ENCODE data around the gene HDAC10.

Gene HDAC10

DNA sequence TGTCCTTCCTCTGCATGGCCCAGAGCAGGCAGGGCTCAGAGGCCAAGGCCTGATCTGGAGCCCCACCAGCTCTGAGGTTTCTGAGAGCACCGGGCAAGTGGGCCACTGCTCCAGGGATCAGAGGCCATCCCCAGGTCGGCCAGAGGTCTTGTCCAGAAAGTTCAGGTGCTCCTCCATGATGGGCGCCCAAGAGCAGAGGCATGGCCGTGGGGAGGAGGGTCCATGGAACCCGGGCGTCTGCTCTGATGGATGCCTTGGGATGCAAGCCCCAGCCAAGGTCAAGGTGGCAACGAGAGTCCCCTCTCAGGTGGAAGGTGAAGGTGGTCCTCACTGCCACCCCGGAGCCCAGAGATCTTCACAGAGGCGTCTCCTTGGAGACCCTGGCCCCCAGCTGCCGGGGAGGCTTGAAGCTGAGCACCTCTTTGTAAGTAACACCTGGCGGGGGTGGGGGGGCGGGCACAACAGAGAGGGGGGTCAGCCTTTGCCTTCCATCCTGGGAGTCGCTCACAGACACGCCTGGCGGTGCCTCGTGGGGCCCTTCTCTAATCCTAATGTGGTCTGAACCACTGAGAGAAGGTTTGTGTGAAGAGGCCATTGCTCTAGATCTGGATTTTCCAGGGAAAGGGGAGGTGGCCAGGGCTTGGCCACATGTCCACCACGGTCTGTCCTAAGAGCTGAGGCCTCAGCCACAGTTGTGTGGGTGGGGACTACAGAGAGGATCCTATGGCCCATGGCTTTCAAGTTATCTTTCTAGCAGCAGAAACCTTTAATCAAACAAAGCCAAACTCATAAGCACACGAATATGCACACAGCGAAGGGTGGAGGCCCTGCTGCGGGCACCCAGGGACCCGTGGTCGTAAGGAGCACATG lies 2.2 kb upstream of the HDAC10 start:
- TF ChIP-seq, protein P1, sequence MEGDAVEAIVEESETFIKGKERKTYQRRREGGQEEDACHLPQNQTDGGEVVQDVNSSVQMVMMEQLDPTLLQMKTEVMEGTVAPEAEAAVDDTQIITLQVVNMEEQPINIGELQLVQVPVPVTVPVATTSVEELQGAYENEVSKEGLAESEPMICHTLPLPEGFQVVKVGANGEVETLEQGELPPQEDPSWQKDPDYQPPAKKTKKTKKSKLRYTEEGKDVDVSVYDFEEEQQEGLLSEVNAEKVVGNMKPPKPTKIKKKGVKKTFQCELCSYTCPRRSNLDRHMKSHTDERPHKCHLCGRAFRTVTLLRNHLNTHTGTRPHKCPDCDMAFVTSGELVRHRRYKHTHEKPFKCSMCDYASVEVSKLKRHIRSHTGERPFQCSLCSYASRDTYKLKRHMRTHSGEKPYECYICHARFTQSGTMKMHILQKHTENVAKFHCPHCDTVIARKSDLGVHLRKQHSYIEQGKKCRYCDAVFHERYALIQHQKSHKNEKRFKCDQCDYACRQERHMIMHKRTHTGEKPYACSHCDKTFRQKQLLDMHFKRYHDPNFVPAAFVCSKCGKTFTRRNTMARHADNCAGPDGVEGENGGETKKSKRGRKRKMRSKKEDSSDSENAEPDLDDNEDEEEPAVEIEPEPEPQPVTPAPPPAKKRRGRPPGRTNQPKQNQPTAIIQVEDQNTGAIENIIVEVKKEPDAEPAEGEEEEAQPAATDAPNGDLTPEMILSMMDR (IDR thresholded peaks at IDR 0.05; ENCODE audit: control extremely low read depth, extremely low read depth, low read depth, missing control alignments), result no peak
- ChIA-PET CTCF (interaction anchor here (0.6 to 6.3 kb wide), 19 partner anchors 11 to 368 kb away, joined by 3 to 64 read pairs (median 5); partner anchors contain the start of genes LMF2, MAPK12, NCAPH2 and SCO2), POLR2A (no interaction called here)
- no peak for DNase-seq (ENCODE audit: extremely low spot score)

DNA sequence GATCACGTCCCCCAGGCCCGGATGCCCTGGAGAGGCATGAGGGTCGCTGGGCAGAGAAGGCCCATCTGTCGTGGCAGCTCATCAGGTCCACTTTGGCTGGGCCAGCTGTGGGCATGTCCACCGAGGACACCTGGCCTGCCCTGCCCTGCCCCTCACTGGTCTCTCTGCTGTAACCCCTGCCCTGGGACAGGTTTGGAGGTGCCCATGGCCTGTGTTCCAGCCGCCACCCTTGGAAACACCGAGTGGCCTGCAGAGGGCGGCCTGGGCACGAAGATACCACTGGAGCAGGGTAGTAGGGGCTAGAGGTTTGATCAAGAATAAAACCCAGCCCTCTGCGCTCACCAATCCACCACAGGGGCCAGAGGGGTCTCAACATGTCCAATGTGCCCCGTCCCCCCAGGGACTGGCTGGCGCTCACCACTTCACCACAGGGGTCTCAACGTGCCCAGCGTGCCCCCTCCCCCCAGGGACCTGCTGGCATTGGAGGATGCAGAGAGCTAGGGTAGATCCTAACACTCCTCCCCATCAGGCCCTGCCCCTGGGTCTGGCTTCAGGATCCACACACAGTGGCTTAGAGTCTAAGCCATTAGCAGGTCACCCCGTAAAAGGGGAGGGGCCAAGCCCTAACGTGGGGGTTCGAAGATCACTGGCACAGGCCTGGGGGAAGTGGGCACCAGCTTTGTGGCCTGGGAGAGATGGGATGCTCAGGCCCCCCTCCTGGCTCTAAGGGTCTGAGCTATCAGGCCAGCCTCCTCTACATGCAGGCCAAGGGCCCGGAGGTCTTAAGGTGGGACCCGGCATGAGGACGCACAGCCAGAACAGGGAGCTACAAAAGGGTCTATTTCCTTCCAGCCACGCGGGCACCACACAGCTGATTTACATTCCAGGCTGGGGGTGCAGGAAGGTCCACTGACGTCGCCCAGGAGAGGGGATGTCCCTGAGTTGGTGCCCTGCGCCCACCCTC lies 1.3 kb upstream of the HDAC10 start:
- ChIA-PET CTCF (interaction anchor here (0.6 to 6.3 kb wide), 24 partner anchors 10 to 369 kb away, joined by 3 to 64 read pairs (median 4); partner anchors contain the start of genes LMF2, MAPK12, NCAPH2 and SCO2), POLR2A (interaction anchor here (0.6 kb wide), 1 partner anchor 15 kb away, joined by 4 read pairs; no protein-coding TSS in a partner anchor)
- TF ChIP-seq, protein P1 (IDR thresholded peaks at IDR 0.05; ENCODE audit: control extremely low read depth, extremely low read depth, low read depth, missing control alignments), result peak; percentile 86
- DNase-seq (ENCODE audit: extremely low spot score), result peak; percentile 74

DNA sequence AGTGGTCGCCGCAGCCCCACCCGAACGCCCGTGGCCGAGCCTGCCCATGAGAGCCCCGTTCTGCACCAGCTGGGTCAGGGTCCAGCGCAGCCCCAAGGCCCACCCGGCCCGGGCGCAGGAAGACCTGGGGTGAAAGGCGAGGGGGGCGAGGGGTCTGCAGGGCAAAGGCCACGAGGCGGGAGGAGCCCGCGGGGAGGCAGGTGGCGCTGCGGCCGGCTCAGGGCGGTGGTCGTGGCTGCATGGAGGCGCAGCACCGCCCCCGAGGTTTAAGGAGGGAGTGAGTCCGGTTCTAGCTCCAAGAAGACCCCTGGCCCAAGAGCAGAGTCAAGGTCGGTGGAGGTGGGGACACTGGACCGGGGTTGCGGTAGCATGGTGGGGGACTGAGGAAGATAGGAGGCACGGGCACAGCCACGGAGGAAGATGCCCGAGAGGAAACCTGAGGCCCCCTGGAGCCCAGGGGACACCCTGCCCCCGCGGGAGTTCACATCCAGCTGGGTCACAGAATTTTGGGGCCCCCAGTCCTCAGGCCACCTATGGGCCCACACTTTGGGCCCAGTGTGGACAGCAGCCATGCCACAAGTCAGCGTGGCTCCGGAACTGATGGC lies 514 bp upstream of the HDAC10 start:
- CTCF ChIA-PET, result interaction anchor here (0.6 to 6.3 kb wide), 20 partner anchors 10 to 370 kb away, joined by 3 to 64 read pairs (median 4); partner anchors contain the start of genes MAPK12 and SCO2
- POLR2A ChIA-PET, result interaction anchor here (0.6 kb wide), 1 partner anchor 16 kb away, joined by 4 read pairs; no protein-coding TSS in a partner anchor
- TF ChIP-seq, protein P1 (IDR thresholded peaks at IDR 0.05; ENCODE audit: control extremely low read depth, extremely low read depth, low read depth, missing control alignments), result no peak
- DNase-seq (ENCODE audit: extremely low spot score), result no peak

DNA sequence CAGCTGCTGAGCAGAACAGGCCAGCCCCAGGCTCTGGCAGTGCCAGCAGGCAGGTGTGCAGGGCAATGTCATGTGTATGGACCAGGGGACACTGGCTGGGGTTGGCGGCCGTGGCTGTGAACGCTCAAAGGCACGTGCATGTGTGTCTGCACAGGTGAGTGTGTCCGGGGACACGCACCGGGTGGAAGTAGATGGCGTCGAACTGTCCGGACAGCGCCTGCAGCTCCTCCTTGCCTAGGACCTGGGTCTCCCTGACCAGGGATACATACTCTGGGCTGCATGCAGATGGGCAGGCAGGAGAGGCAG lies 863 bp downstream of the HDAC10 start:
- ChIA-PET CTCF (interaction anchor here (1.1 to 6.3 kb wide), 6 partner anchors 9 to 91 kb away, joined by 3 to 64 read pairs (median 13); partner anchors contain the start of gene MAPK12), POLR2A (interaction anchor here (0.6 kb wide), 1 partner anchor 420 kb away, joined by 3 read pairs; no protein-coding TSS in a partner anchor)
- no peak for DNase-seq (ENCODE audit: extremely low spot score)
- TF ChIP-seq, protein P1 (IDR thresholded peaks at IDR 0.05; ENCODE audit: control extremely low read depth, extremely low read depth, low read depth, missing control alignments), result no peak

DNA sequence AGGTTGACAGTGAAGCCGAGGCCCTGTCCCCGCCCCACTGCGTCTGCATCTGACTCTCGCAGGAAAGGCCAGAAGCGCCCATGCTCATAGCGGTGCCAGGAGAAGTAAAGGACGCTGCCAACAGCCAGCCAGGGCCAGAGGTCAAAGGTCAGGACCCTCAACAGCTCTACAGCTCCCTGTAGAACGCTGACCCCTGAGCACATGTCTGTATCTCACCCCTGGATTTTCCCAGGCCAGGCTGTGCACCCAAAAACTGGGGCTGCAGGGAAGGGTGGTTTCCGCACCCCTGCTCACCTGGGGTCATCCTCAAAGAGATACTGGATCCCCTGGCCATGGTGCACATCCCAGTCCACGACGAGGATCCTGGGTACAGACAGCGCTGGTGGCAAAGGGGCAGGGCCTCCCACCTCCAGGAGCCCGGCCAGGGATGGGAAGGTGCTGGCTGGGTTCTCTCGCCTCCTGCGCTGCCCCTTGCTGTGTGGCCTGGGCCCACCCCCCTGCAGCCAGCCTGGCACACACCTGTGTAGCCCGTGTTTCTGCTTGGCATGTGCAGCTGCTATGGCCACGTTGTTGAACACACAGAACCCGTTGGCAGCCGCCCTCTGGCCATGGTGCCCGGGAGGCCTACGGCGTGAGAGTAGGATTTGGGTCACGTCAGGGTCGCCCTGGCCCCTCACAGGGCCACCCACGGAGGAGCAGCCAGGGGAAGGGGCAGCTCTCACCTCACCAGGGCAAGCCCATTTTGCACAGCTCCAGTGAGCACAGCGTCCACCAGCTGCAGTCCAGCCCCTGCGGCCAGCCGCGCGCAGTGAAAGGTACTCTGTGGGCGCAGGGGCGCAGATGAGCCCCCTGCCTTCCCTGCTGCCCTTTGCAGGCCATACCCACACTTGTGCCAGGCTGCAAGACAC lies 1.5 kb downstream of the HDAC10 start:
- ChIA-PET CTCF (interaction anchor here (1.9 to 3.4 kb wide), 3 partner anchors 8 to 78 kb away, joined by 11 to 15 read pairs (median 14); no protein-coding TSS in a partner anchor), POLR2A (no interaction called here)
- DNase-seq (ENCODE audit: extremely low spot score), result no peak
- TF ChIP-seq, protein P1 (IDR thresholded peaks at IDR 0.05; ENCODE audit: control extremely low read depth, extremely low read depth, low read depth, missing control alignments), result no peak

All from GM10248 (cell line).